OCI-LY7 (cell line): ENCODE measurements around the gene ZNF516.

ENCODE experiments used
- EZH2phosphoT487 ChIP-seq: fragments of 200-600 bp; sonication (generic); IDR thresholded peaks from 2 replicates; pipeline ENCODE4 v1.6.1; 2018; ENCODE audit warnings: low read depth, borderline replicate concordance, mild to moderate bottlenecking, mixed run types, antibody characterized with exemption, low read length, moderate library complexity, mixed read lengths
- TF ChIP-seq, protein P1 (sequence below): fragments of 200-600 bp; sonication (generic); conservative IDR thresholded peaks from 2 replicates; pipeline ENCODE4 v1.5.1; 2014; ENCODE audit warnings: mild to moderate bottlenecking, antibody characterized with exemption, low read length, moderate library complexity, mixed read lengths

DNA sequence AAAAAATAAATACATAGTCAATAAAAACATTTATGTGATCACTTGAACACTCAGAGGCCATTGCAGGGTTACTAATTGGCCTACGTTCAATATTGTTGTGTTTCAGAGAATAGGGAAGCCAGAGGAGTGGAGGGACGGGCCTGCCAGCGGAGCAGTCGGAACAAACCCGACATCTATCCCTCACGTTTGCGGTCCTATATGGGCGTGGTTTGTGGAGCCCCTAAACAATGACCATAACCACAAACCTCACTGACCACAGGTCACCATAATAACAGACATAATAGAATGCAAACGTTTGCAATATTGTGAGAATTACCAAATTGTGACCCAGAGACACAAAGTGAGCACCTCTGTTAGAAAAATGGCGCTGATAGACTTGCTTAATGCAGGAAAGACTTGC lies 19.5 kb upstream of the ZNF516 start:
- TF ChIP-seq EZH2phosphoT487: no peak
- TF ChIP-seq, protein P1, sequence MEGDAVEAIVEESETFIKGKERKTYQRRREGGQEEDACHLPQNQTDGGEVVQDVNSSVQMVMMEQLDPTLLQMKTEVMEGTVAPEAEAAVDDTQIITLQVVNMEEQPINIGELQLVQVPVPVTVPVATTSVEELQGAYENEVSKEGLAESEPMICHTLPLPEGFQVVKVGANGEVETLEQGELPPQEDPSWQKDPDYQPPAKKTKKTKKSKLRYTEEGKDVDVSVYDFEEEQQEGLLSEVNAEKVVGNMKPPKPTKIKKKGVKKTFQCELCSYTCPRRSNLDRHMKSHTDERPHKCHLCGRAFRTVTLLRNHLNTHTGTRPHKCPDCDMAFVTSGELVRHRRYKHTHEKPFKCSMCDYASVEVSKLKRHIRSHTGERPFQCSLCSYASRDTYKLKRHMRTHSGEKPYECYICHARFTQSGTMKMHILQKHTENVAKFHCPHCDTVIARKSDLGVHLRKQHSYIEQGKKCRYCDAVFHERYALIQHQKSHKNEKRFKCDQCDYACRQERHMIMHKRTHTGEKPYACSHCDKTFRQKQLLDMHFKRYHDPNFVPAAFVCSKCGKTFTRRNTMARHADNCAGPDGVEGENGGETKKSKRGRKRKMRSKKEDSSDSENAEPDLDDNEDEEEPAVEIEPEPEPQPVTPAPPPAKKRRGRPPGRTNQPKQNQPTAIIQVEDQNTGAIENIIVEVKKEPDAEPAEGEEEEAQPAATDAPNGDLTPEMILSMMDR: no peak
